H9 (cell line): ENCODE measurements around the gene OR13C9. TPM values are rescaled to one million over a fixed set of nuclear protein-coding genes. Genes with fewer than 3 reads are reported as not detected.

Experiments
- DNase-seq: peaks from one replicate; pipeline ENCODE4 v3.0.0-alpha.2; 2017
- H2AFZ ChIP-seq: one replicate; pipeline ENCODE4 v1.6.1; 2013; ENCODE audit warnings: mild to moderate bottlenecking, low read length, control low read depth, moderate library complexity
- H2AK5ac ChIP-seq: 2 replicates; pipeline ENCODE4 v1.6.1; 2013; ENCODE audit warnings: low read length, control low read depth, mixed read lengths; ENCODE audit not compliant: insufficient read length
- H2BK120ac ChIP-seq: one replicate; pipeline ENCODE4 v1.6.1; 2013; ENCODE audit warnings: low read depth, mild to moderate bottlenecking, low read length, control low read depth, inconsistent platforms; ENCODE audit not compliant: poor library complexity, severe bottlenecking
- H2BK12ac ChIP-seq: 2 replicates; pipeline ENCODE4 v1.6.1; 2013; ENCODE audit warnings: low read length, control low read depth, mixed read lengths, low read depth; ENCODE audit not compliant: insufficient read length
- H2BK15ac ChIP-seq: 2 replicates; pipeline ENCODE4 v1.6.1; 2013; ENCODE audit warnings: low read depth, low read length, control low read depth
- H2BK20ac ChIP-seq: one replicate; pipeline ENCODE4 v1.6.1; 2013; ENCODE audit warnings: low read depth, mild to moderate bottlenecking, low read length, control low read depth, inconsistent platforms; ENCODE audit not compliant: poor library complexity, severe bottlenecking
- H2BK5ac ChIP-seq: 2 replicates; pipeline ENCODE4 v1.6.1; 2013; ENCODE audit warnings: low read length, control low read depth, mixed read lengths; ENCODE audit not compliant: insufficient read length
- H3K14ac ChIP-seq: 2 replicates; pipeline ENCODE4 v1.6.1; 2013; ENCODE audit warnings: low read length, control low read depth; ENCODE audit not compliant: insufficient read depth
- H3K18ac ChIP-seq: 2 replicates; pipeline ENCODE4 v1.6.1; 2013; ENCODE audit warnings: low read depth, mild to moderate bottlenecking, mixed read lengths, low read length, control low read depth; ENCODE audit not compliant: insufficient read length
- H3K23ac ChIP-seq: 2 replicates; pipeline ENCODE4 v1.6.1; 2013; ENCODE audit warnings: low read length, control low read depth, mixed read lengths, low read depth; ENCODE audit not compliant: insufficient read length
- H3K23me2 ChIP-seq: 2 replicates; pipeline ENCODE4 v1.6.1; 2013; ENCODE audit warnings: low read depth, mild to moderate bottlenecking, mixed read lengths, low read length, control low read depth; ENCODE audit not compliant: insufficient read length, poor library complexity, severe bottlenecking
- H3K27ac ChIP-seq: 2 replicates; pipeline ENCODE4 v1.5.1; 2013; ENCODE audit warnings: low read length, control low read depth, mixed read lengths, low read depth; ENCODE audit not compliant: insufficient read length
- H3K27me3 ChIP-seq: 2 replicates; pipeline ENCODE4 v1.6.1; 2013; ENCODE audit warnings: low read length, control low read depth, inconsistent platforms; ENCODE audit not compliant: insufficient read depth
- H3K4ac ChIP-seq: 2 replicates; pipeline ENCODE4 v1.6.1; 2013; ENCODE audit warnings: low read depth, mild to moderate bottlenecking, control low read depth, inconsistent platforms, low read length, moderate library complexity
- H3K4me1 ChIP-seq: 2 replicates; pipeline ENCODE4 v1.6.1; 2013; ENCODE audit warnings: low read length, control low read depth, inconsistent platforms; ENCODE audit not compliant: insufficient read depth
- H3K4me2 ChIP-seq: 2 replicates; pipeline ENCODE4 v1.6.1; 2013; ENCODE audit warnings: low read length, control low read depth, mixed read lengths; ENCODE audit not compliant: insufficient read length, insufficient read depth
- H3K56ac ChIP-seq: 2 replicates; pipeline ENCODE4 v1.6.1; 2013; ENCODE audit warnings: low read depth, mild to moderate bottlenecking, mixed read lengths, low read length, control low read depth; ENCODE audit not compliant: insufficient read length
- H3K79me1 ChIP-seq: 2 replicates; pipeline ENCODE4 v1.6.1; 2013; ENCODE audit warnings: low read depth, mild to moderate bottlenecking, moderate library complexity, low read length, control low read depth, inconsistent platforms; ENCODE audit not compliant: insufficient read depth, poor library complexity, severe bottlenecking
- H3K79me2 ChIP-seq: 2 replicates; pipeline ENCODE4 v1.6.1; 2013; ENCODE audit warnings: low read length, control low read depth, inconsistent platforms; ENCODE audit not compliant: insufficient read depth
- H3K9ac ChIP-seq: 2 replicates; pipeline ENCODE4 v1.6.1; 2013; ENCODE audit warnings: low read length, control low read depth, mixed read lengths; ENCODE audit not compliant: insufficient read length; ENCODE audit errors: extremely low read depth
- H3K9me3 ChIP-seq: one replicate; pipeline ENCODE4 v1.6.1; 2013; ENCODE audit warnings: low read depth, low read length, inconsistent platforms; ENCODE audit not compliant: control insufficient read depth
- H3T11ph ChIP-seq: one replicate; pipeline ENCODE4 v1.6.1; 2013; ENCODE audit warnings: mild to moderate bottlenecking, low read length, control low read depth, inconsistent platforms
- H4K20me1 ChIP-seq: one replicate; pipeline ENCODE4 v1.6.1; 2013; ENCODE audit not compliant: control insufficient read depth, insufficient read length, insufficient read depth
- H4K5ac ChIP-seq: 2 replicates; pipeline ENCODE4 v1.6.1; 2013; ENCODE audit warnings: low read depth, mild to moderate bottlenecking, mixed read lengths, low read length, control low read depth; ENCODE audit not compliant: insufficient read length
- H4K8ac ChIP-seq: replicated peaks from 2 replicates; pipeline ENCODE4 v1.6.1; 2013; ENCODE audit warnings: low read length, control low read depth, mixed read lengths, low read depth; ENCODE audit not compliant: insufficient read length
- H4K91ac ChIP-seq: 2 replicates; pipeline ENCODE4 v1.6.1; 2013; ENCODE audit warnings: low read depth, mild to moderate bottlenecking, moderate library complexity, mixed read lengths, low read length, control low read depth; ENCODE audit not compliant: insufficient read length
- H3K27ac Mint-ChIP-seq, 3 experiments: 2 replicates in 2 of 3; 3 replicates in 1 of 3; pipeline ENCODE4 v1.8.0; 2020 to 2021; ENCODE audit warnings: mixed read lengths in 3 of 3, mild to moderate bottlenecking in 1 of 3, moderate library complexity in 1 of 3
- H3K27me3 Mint-ChIP-seq: 2 replicates; pipeline ENCODE4 v1.8.0; 2021; ENCODE audit warnings: low read depth, mild to moderate bottlenecking, moderate library complexity, mixed read lengths
- H3K36me3 Mint-ChIP-seq, 3 experiments: 2 replicates in 2 of 3; 3 replicates in 1 of 3; pipeline ENCODE4 v1.8.0; 2020 to 2021; ENCODE audit warnings: low read depth in 3 of 3, mixed read lengths in 3 of 3; ENCODE audit not compliant: insufficient read depth in 1 of 3
- H3K4me1 Mint-ChIP-seq, 2 experiments: 2 replicates each; pipeline ENCODE4 v1.8.0; 2020; ENCODE audit warnings: mixed read lengths in 2 of 2
- H3K4me3 Mint-ChIP-seq, 2 experiments: 2 replicates in 1 of 2; 3 replicates in 1 of 2; pipeline ENCODE4 v1.8.0; 2020 to 2021; ENCODE audit warnings: mild to moderate bottlenecking in 2 of 2, mixed read lengths in 2 of 2, moderate library complexity in 1 of 2
- H3K9me3 Mint-ChIP-seq, 2 experiments: 2 replicates in 1 of 2; 3 replicates in 1 of 2; pipeline ENCODE4 v1.8.0; 2020; ENCODE audit warnings: mild to moderate bottlenecking in 2 of 2, mixed read lengths in 2 of 2, moderate library complexity in 1 of 2
- CTCF ChIP-seq: fragments of 200-600 bp; sonication (generic); conservative IDR thresholded peaks from 3 replicates; pipeline ENCODE4 v1.8.0; 2021; ENCODE audit warnings: antibody characterized with exemption, mild to moderate bottlenecking
- WGBS: extraction: QIAGEN DNeasy Blood & Tissue Kit; methylation state at CpG from one replicate; pipeline ENCODE4 v1.1.7; 2013; ENCODE audit warnings: missing lambda C conversion rate, low lambda C conversion rate, mixed read lengths; ENCODE audit not compliant: insufficient read length; ENCODE audit errors: extremely low coverage; 5-methylcytosine and 5-hydroxymethylcytosine counted together
- total RNA-seq: library from RNA; stranded (reverse); gene quantifications from 2 replicates; pipeline ENCODE4 v1.2.1, GENCODE V29; 2021

Gene OR13C9
- total RNA-seq, 1 experiment from 2014 or later: not detected

GRCh38 chr9:104586496-104587180, 31.4 kb downstream of the OR13C9 start:
- WGBS: no CpG with 5 or more reads among the region's 1 CpG

More at GRCh38 chr9:104586496-104587180, 31.4 kb downstream of the OR13C9 start:
- H3K79me1 ChIP-seq: no peaks in the 10 kb centered on the region
- no peak overlapping the region for H4K8ac ChIP-seq
- no peak overlapping the region for H2AFZ ChIP-seq
- H3K27ac Mint-ChIP-seq: no peak overlapping the region
- H3K9me3 ChIP-seq: no peaks in the 10 kb centered on the region
- no peak for TF ChIP-seq CTCF
- no peak overlapping the region for H2BK5ac ChIP-seq
- no peak overlapping the region for H4K91ac ChIP-seq
- no peak overlapping the region for H3K18ac ChIP-seq
- no peaks in the 10 kb centered on the region for H3K4me1 ChIP-seq
- no peak overlapping the region for H3T11ph ChIP-seq
- no peak overlapping the region for H3K27ac ChIP-seq
- H2BK15ac ChIP-seq: no peak overlapping the region
- no peak overlapping the region for H4K5ac ChIP-seq
- no peak for DNase-seq
- H3K9ac ChIP-seq: no peak overlapping the region
- H4K20me1 ChIP-seq: no peaks in the 10 kb centered on the region
- no peak overlapping the region for H3K4me3 Mint-ChIP-seq
- H3K23me2 ChIP-seq: no peaks in the 10 kb centered on the region
- H3K14ac ChIP-seq: no peak overlapping the region
- no peak overlapping the region for H3K56ac ChIP-seq
- no peaks in the 10 kb centered on the region for H3K27me3 ChIP-seq
- H3K36me3 Mint-ChIP-seq: no peaks in the 10 kb centered on the region
- no peaks in the 10 kb centered on the region for H3K27me3 Mint-ChIP-seq
- no peak overlapping the region for H2BK120ac ChIP-seq
- no peak overlapping the region for H2BK12ac ChIP-seq
- no peak overlapping the region for H3K4ac ChIP-seq
- H2AK5ac ChIP-seq: no peak overlapping the region
- H3K9me3 Mint-ChIP-seq: no peaks in the 10 kb centered on the region
- no peaks in the 10 kb centered on the region for H3K4me1 Mint-ChIP-seq
- no peak overlapping the region for H3K23ac ChIP-seq
- H2BK20ac ChIP-seq: no peak overlapping the region
- H3K4me2 ChIP-seq: no peak overlapping the region
- no peaks in the 10 kb centered on the region for H3K79me2 ChIP-seq
